PC-3 (cell line): ENCODE results near the gene GPR78. TPM values are rescaled to one million over a fixed set of nuclear protein-coding genes. Genes with fewer than 3 reads are reported as not detected.

Experiments used
- ATAC-seq: fragments of 200-7000 bp; cut with Tn5 transposase; 2 replicates; pipeline ENCODE4 v1.9.1; 2020; ENCODE audit warnings: mild to moderate bottlenecking, moderate library complexity
- BruUV-seq: library from RNA; stranded (reverse); fragments of 400-500 nt; replicated peaks from 2 replicates; lab custom pipeline; 2021; lab: Mats Ljungman, UMichigan
- CTCF ChIA-PET: fragments of 300-600 bp; sonication (Branson Sonifier 250); formaldehyde crosslinking; loops from one replicate; lab custom pipeline; 2022; ENCODE audit warnings: antibody characterized with exemption; lab: Charles Lee
- POLR2A ChIA-PET: fragments of 300-600 bp; sonication (Branson Sonifier 250); formaldehyde crosslinking; loops from one replicate; lab custom pipeline; 2022; ENCODE audit warnings: antibody characterized with exemption; ENCODE audit not compliant: unreplicated experiment; lab: Charles Lee
- DNase-seq: peaks from one replicate; pipeline ENCODE4 v3.0.0-alpha.2; 2015
- H2AFZ ChIP-seq: fragments of 300-600 bp; sonication (generic); 2 replicates; pipeline ENCODE4 v1.6.0; 2016; ENCODE audit warnings: antibody characterized with exemption, low read length
- H3F3A ChIP-seq: fragments of 300-600 bp; sonication (generic); one replicate; pipeline ENCODE4 v1.6.0; 2017; ENCODE audit warnings: antibody characterized with exemption, low read length, control low read depth, mild to moderate bottlenecking; ENCODE audit not compliant: unreplicated experiment
- H3K27ac ChIP-seq: fragments of 300-600 bp; sonication (generic); 2 replicates; pipeline ENCODE4 v1.5.1; 2016; ENCODE audit warnings: mild to moderate bottlenecking, low read length
- H3K27me3 ChIP-seq: fragments of 300-600 bp; sonication (generic); 2 replicates; pipeline ENCODE4 v1.6.1; 2016; ENCODE audit warnings: low read length, mixed read lengths
- H3K36me3 ChIP-seq: fragments of 300-600 bp; sonication (generic); 2 replicates; pipeline ENCODE4 v1.6.1; 2016; ENCODE audit warnings: low read depth, mixed run types, low read length, mixed read lengths
- H3K4me1 ChIP-seq: fragments of 300-600 bp; sonication (generic); 2 replicates; pipeline ENCODE4 v1.5.1; 2016; ENCODE audit warnings: low read length; ENCODE audit not compliant: insufficient read depth
- H3K4me2 ChIP-seq: fragments of 300-600 bp; sonication (generic); 2 replicates; pipeline ENCODE4 v1.6.0; 2016; ENCODE audit warnings: low read length
- H3K4me3 ChIP-seq: fragments of 300-600 bp; sonication (generic); 2 replicates; pipeline ENCODE4 v1.5.1; 2016; ENCODE audit warnings: mild to moderate bottlenecking, low read length, mixed read lengths
- H3K79me2 ChIP-seq: fragments of 300-600 bp; sonication (generic); 2 replicates; pipeline ENCODE4 v1.6.1; 2017; ENCODE audit warnings: low read length, mixed read lengths
- H3K9ac ChIP-seq: fragments of 300-600 bp; sonication (generic); 2 replicates; pipeline ENCODE4 v1.6.0; 2016; ENCODE audit warnings: mild to moderate bottlenecking, low read length
- H3K9me2 ChIP-seq: fragments of 300-600 bp; sonication (generic); replicated peaks from 2 replicates; pipeline ENCODE4 v1.6.1; 2016; ENCODE audit warnings: mixed run types, low read length, mixed read lengths
- H3K9me3 ChIP-seq: fragments of 300-600 bp; sonication (generic); 2 replicates; pipeline ENCODE4 v1.6.1; 2016; ENCODE audit warnings: low read length, mixed read lengths
- H4K20me1 ChIP-seq: fragments of 300-600 bp; sonication (generic); 2 replicates; pipeline ENCODE4 v1.6.1; 2016; ENCODE audit warnings: low read length, mixed read lengths
- CTCF ChIP-seq: fragments of 300-600 bp; sonication (generic); conservative IDR thresholded peaks from 2 replicates; pipeline ENCODE4 v1.5.1; 2017; ENCODE audit warnings: antibody characterized with exemption, low read depth, mild to moderate bottlenecking, low read length
- EZH2 ChIP-seq: fragments of 300-600 bp; sonication (generic); IDR thresholded peaks from one replicate; pipeline ENCODE4 v1.6.1; 2017; ENCODE audit warnings: antibody characterized with exemption, mild to moderate bottlenecking, low read length; ENCODE audit not compliant: unreplicated experiment
- EZH2phosphoT487 ChIP-seq: fragments of 300-600 bp; sonication (generic); IDR thresholded peaks from 2 replicates; pipeline ENCODE4 v1.6.1; 2018; ENCODE audit warnings: mild to moderate bottlenecking, antibody characterized with exemption, low read length, borderline replicate concordance
- intact Hi-C: fragments of 100-400 bp; cut with micrococcal nuclease; formaldehyde crosslinking; loops from 2 replicates; pipeline ENCODE4 v1.9.0; 2023
- total RNA-seq: library from RNA; depleted of rRNA; stranded (reverse); fragments of >200 nt; gene quantifications from 2 replicates; pipeline ENCODE4 v1.2.3, GENCODE V29; 2014

The GPR78 gene
- total RNA-seq, 1 experiment from 2014 or later = 2.0 TPM

DNA sequence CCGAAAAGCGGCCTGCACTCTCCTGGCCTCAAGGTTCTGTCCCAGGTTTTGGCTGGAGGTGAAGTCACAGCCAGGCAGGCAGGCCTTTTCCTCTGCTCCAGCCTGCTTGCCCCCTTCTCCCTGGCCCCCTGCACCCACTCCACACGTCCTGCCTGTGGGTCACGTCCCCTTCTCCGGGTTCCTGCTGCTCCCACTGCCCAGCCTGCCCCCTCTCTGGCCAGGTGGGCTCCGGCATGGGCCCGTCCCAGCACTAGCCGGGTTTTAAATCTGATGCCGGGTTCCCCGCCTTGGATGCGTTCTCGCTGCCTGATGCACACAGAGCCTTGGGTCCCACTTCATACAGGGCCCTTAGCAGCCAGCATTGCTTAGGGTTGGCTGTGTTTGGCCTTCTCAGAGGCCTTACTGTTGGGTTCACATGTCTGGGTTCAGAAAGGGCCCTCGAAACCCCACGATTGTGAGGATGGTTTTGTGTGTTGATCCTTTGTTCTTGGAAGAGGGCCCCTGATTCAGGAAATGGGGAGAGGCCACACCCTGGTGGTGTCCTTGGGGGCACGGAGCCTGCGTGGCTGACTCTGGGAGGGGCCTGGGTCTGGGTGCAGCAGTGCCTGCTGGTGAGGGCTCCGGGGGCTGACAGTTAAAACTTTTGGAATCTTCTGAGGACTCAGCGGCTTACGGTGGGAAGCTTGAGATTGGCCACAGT is 18.3 kb downstream of the GPR78 start:
- ChIA-PET POLR2A (no interaction called here), CTCF (no interaction called here)
- TF ChIP-seq EZH2phosphoT487 = no peak
- no peak for TF ChIP-seq CTCF
- no peak for TF ChIP-seq EZH2
- intact Hi-C loops = no loop called here
- DNase-seq (no peak), ATAC-seq (no peak)
- H4K20me1 ChIP-seq = no peaks in the 10 kb centered on the region
- H3K4me2 ChIP-seq = no peak overlapping the region
- no peak overlapping the region for H2AFZ ChIP-seq
- no peak overlapping the region for H3K9ac ChIP-seq
- H3K27me3 ChIP-seq = no peaks in the 10 kb centered on the region
- no peak overlapping the region for H3K27ac ChIP-seq
- H3K4me3 ChIP-seq = no peak overlapping the region
- no peaks in the 10 kb centered on the region for H3K9me3 ChIP-seq
- H3K9me2 ChIP-seq = no peaks in the 10 kb centered on the region
- H3K36me3 ChIP-seq = no peaks in the 10 kb centered on the region
- peaks cover 4% of the 10 kb centered on the region; the same call in 1 of the 2 replicates for H3K4me1 ChIP-seq
- peaks cover 13% of the 10 kb centered on the region; the same call in 1 of the 2 replicates for H3K79me2 ChIP-seq
- no peaks in the 10 kb centered on the region for H3F3A ChIP-seq
- no TSS peak for BruUV-seq

GRCh38 chr4:8599091-8599460 is 18.9 kb downstream of the GPR78 start:
- H4K20me1 ChIP-seq = no peaks in the 10 kb centered on the region
- no peaks in the 10 kb centered on the region; the same call in 1 of the 2 replicates for H3K4me1 ChIP-seq
- TF ChIP-seq EZH2phosphoT487 (no peak), EZH2 (no peak), CTCF (no peak)
- H3K36me3 ChIP-seq = no peaks in the 10 kb centered on the region
- H3K4me2 ChIP-seq = no peak overlapping the region
- H3K9me3 ChIP-seq = no peaks in the 10 kb centered on the region
- no peak overlapping the region for H3K4me3 ChIP-seq
- no peak overlapping the region for H3K9ac ChIP-seq
- BruUV-seq = no TSS peak
- no peaks in the 10 kb centered on the region for H3K27me3 ChIP-seq
- intact Hi-C loops = no loop called here
- no peak for ATAC-seq
- H3K27ac ChIP-seq = no peak overlapping the region
- ChIA-PET CTCF (no interaction called here), POLR2A (no interaction called here)
- H3F3A ChIP-seq = no peaks in the 10 kb centered on the region
- no peak overlapping the region for H2AFZ ChIP-seq
- no peak for DNase-seq
- no peaks in the 10 kb centered on the region for H3K9me2 ChIP-seq
- H3K79me2 ChIP-seq = peaks cover 9% of the 10 kb centered on the region; the same call in 1 of the 2 replicates

GRCh38 chr4:8599657-8600056 is 19.5 kb downstream of the GPR78 start:
- Histone ChIP-seq H2AFZ (no peak overlapping the region), H3K9ac (no peak overlapping the region), H3F3A (no peaks in the 10 kb centered on the region), H3K27ac (no peak overlapping the region), H3K4me2 (no peak overlapping the region), H3K4me3 (no peak overlapping the region), H3K27me3 (no peaks in the 10 kb centered on the region), H3K4me1 (no peaks in the 10 kb centered on the region), H3K36me3 (no peaks in the 10 kb centered on the region), H3K9me2 (no peaks in the 10 kb centered on the region), H4K20me1 (no peaks in the 10 kb centered on the region), H3K79me2 (peaks cover 9% of the 10 kb centered on the region; the same call in 1 of the 2 replicates), H3K9me3 (no peaks in the 10 kb centered on the region)
- no TSS peak for BruUV-seq
- no peak for DNase-seq
- intact Hi-C loops = no loop called here
- no peak for TF ChIP-seq EZH2phosphoT487
- no peak for TF ChIP-seq CTCF
- peak; percentile 13; the same call in 1 of the 2 replicates for ATAC-seq
- CTCF ChIA-PET = no interaction called here
- POLR2A ChIA-PET = no interaction called here
